AG10803 (cell line): ENCODE measurements around the gene RPL39L.
A peak's percentile ranks its signal among the peaks of the same experiment; 100 is the strongest.
"Not testable (repeated sequence)": the region's sequence is repeated elsewhere in the genome, so short reads cannot be mapped to it uniquely, and the experiment has no call there.

ENCODE experiments used
- DNase-seq: peaks from one replicate; pipeline ENCODE4 v3.0.0; 2010; ENCODE audit warnings: low read depth
- H3K4me3 ChIP-seq: 2 replicates; pipeline ENCODE4 v1.5.1; 2011; ENCODE audit warnings: mild to moderate bottlenecking, low read length, control low read depth
- CTCF ChIP-seq: conservative IDR thresholded peaks from 2 replicates; pipeline ENCODE4 v1.5.1; 2011; ENCODE audit warnings: mild to moderate bottlenecking, low read length, control low read depth, inconsistent platforms

The RPL39L gene

GRCh38 chr3:187139895-187140253 is 578 bp upstream of the RPL39L start:
- no peak for DNase-seq
- TF ChIP-seq CTCF: no peak
- peak overlapping the region; percentile 82 for H3K4me3 ChIP-seq

- peak; percentile 41 for DNase-seq
- no peak overlapping the region for H3K4me3 ChIP-seq
Observed at GRCh38 chr3:187136936-187137335, 2.4 kb downstream of the RPL39L start.

GRCh38 chr3:187136337-187136736 is 3.0 kb downstream of the RPL39L start:
- TF ChIP-seq CTCF: no peak
- H3K4me3 ChIP-seq: no peak overlapping the region
- DNase-seq: no peak

More at GRCh38 chr3:187136936-187137335, 2.4 kb downstream of the RPL39L start:
- TF ChIP-seq CTCF: no peak

GRCh38 chr3:187135172-187135690 is 4.1 kb downstream of the RPL39L start:
- H3K4me3 ChIP-seq, DNase-seq: not testable (repeated sequence)

GRCh38 chr3:187133181-187133580 is 6.1 kb downstream of the RPL39L start:
- H3K4me3 ChIP-seq, DNase-seq: not testable (repeated sequence)

GRCh38 chr3:187132666-187133065 is 6.6 kb downstream of the RPL39L start:
- no peak overlapping the region for H3K4me3 ChIP-seq
- DNase-seq: no peak
- no peak for TF ChIP-seq CTCF

GRCh38 chr3:187131981-187132380 is 7.3 kb downstream of the RPL39L start:
- no peak for DNase-seq
- no peak overlapping the region for H3K4me3 ChIP-seq
- no peak for TF ChIP-seq CTCF

- no peak for TF ChIP-seq CTCF
- peak; percentile 24 for DNase-seq
- no peak overlapping the region for H3K4me3 ChIP-seq
Observed at GRCh38 chr3:187130346-187131066, 8.8 kb downstream of the RPL39L start.
